Lower leg skin (tissue), 3 donors: ENCODE measurements around the gene F10.

Source experiments
- CTCF ChIP-seq, 3 donors: fragments of 450-650 bp; IDR thresholded peaks; one replicate each; pipeline ENCODE4 v1.5.1; 2016; ENCODE audit warnings: antibody characterized with exemption in 3 of 3, mild to moderate bottlenecking in 3 of 3, moderate library complexity in 2 of 3
- POLR2A ChIP-seq, 2 donors: fragments of 450-650 bp; IDR thresholded peaks; one replicate each; pipeline ENCODE4 v1.6.1; 2016 to 2017; ENCODE audit warnings: antibody characterized with exemption in 2 of 2, mild to moderate bottlenecking in 1 of 2, moderate library complexity in 1 of 2

GRCh38 chr13:113091891-113092775 lies 30.5 kb upstream of the F10 start:
- TF ChIP-seq POLR2A (IDR thresholded peaks at IDR 0.05) (no peak), CTCF (IDR thresholded peaks at IDR 0.05) (no peak)
